PC-9 (cell line): ENCODE data around the gene CILP.

Experiments
- CTCF ChIP-seq: fragments of 200-600 bp; sonication (generic); conservative IDR thresholded peaks from 2 replicates; pipeline ENCODE4 v1.6.1; 2017; ENCODE audit warnings: mixed run types, antibody characterized with exemption, mild to moderate bottlenecking, moderate library complexity
- EZH2 ChIP-seq: fragments of 200-600 bp; sonication (generic); IDR thresholded peaks from 2 replicates; pipeline ENCODE4 v1.8.0; 2017; ENCODE audit warnings: antibody characterized with exemption, low read depth

DNA sequence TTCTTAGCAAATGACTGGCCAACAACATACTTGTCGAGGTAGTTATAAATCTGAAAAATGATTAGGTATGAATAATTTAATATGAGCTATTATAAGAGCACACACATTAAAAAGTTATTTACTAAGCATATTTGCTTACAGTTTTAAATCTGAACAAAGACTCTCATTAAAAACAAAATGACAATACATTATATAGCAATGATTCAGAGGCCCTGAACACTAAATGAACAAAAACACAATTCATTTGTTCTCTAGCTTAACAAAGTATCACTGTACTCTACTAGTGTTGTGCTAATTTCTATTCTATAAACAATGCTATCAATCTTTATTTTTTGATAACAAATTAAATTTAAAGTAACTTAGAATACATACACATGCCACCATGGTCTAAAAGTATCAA, 47.1 kb downstream of the CILP start:
- TF ChIP-seq EZH2 (no peak), CTCF (no peak)
